TTC549 (cell line): ENCODE data around the gene DYNLT5.
"Not testable (repeated sequence)": the region's sequence is repeated elsewhere in the genome, so short reads cannot be mapped to it uniquely, and the experiment has no call there.

Source experiments
- FAIRE-seq: peaks from 2 replicates; lab custom pipeline; 2012; peaks lifted over from hg19 to GRCh38; lab: Jason Lieb, UNC

DYNLT5 gene

GRCh38 chr1:66791621-66792610, 39.7 kb downstream of the DYNLT5 start:
- FAIRE-seq: no peak

GRCh38 chr1:66795839-66796238, 43.6 kb downstream of the DYNLT5 start:
- FAIRE-seq: not testable (repeated sequence)

- FAIRE-seq: peak; percentile 60
These were observed 57.0 kb downstream of the DYNLT5 start for GRCh38 chr1:66809245-66809644.

GRCh38 chr1:66809736-66810326, 57.6 kb downstream of the DYNLT5 start:
- no peak for FAIRE-seq

- FAIRE-seq: no peak
These were observed 72.5 kb downstream of the DYNLT5 start for GRCh38 chr1:66824771-66825170.
